B cell (primary cell): Measurements from ENCODE around the gene EVL.

Experiments
- CTCF ChIP-seq: fragments of 200-600 bp; IDR thresholded peaks from one replicate; pipeline ENCODE4 v1.8.0; 2022; ENCODE audit warnings: antibody characterized with exemption, mild to moderate bottlenecking
- EZH2 ChIP-seq: IDR thresholded peaks from 2 replicates; pipeline ENCODE4 v1.6.1; 2012; ENCODE audit warnings: borderline replicate concordance, low read depth, mild to moderate bottlenecking, moderate library complexity, low read length; ENCODE audit not compliant: insufficient read depth, poor library complexity, severe bottlenecking

GRCh38 chr14:100116134-100116533, 50.9 kb downstream of the EVL start:
- TF ChIP-seq CTCF (no peak), EZH2 (no peak)
